Trophoblast cell (in vitro differentiated cells and primary cell): ENCODE results near the gene CNNM2.

Experiments
- DNase-seq, 2 donors: peaks; one replicate each; pipeline ENCODE4 v3.0.0-alpha.2; 2016
- H2AFZ ChIP-seq: 2 replicates; pipeline ENCODE4 v1.6.1; 2013; ENCODE audit warnings: low read length, moderate library complexity, mild to moderate bottlenecking; ENCODE audit not compliant: insufficient read depth, poor library complexity
- H2AK5ac ChIP-seq: 2 replicates; pipeline ENCODE4 v1.6.1; 2013; ENCODE audit warnings: mild to moderate bottlenecking, low read length
- H2BK120ac ChIP-seq: 2 replicates; pipeline ENCODE4 v1.6.1; 2013; ENCODE audit warnings: low read length, mild to moderate bottlenecking, moderate library complexity; ENCODE audit not compliant: insufficient read depth, poor library complexity
- H2BK12ac ChIP-seq: 2 replicates; pipeline ENCODE4 v1.6.1; 2013; ENCODE audit warnings: mild to moderate bottlenecking, low read length, moderate library complexity
- H2BK5ac ChIP-seq: 2 replicates; pipeline ENCODE4 v1.6.1; 2013; ENCODE audit warnings: low read length, low read depth, moderate library complexity, mild to moderate bottlenecking; ENCODE audit not compliant: poor library complexity
- H3K14ac ChIP-seq: 2 replicates; pipeline ENCODE4 v1.6.1; 2013; ENCODE audit warnings: mild to moderate bottlenecking, low read length
- H3K18ac ChIP-seq: 2 replicates; pipeline ENCODE4 v1.6.1; 2013; ENCODE audit warnings: mild to moderate bottlenecking, low read length
- H3K23ac ChIP-seq: 2 replicates; pipeline ENCODE4 v1.6.1; 2013; ENCODE audit warnings: low read length
- H3K27ac ChIP-seq: 2 replicates; pipeline ENCODE4 v1.5.1; 2013; ENCODE audit warnings: low read depth, mild to moderate bottlenecking, inconsistent platforms, low read length, moderate library complexity
- H3K27me3 ChIP-seq: 2 replicates; pipeline ENCODE4 v1.6.1; 2013; ENCODE audit warnings: inconsistent platforms, mild to moderate bottlenecking, low read length, moderate library complexity; ENCODE audit not compliant: insufficient read depth
- H3K36me3 ChIP-seq, 2 experiments: 1 replicate in 1 of 2; 2 replicates in 1 of 2; pipeline ENCODE4 v1.6.1; 2013; ENCODE audit warnings: low read length in 2 of 2, mild to moderate bottlenecking in 2 of 2, moderate library complexity in 1 of 2; ENCODE audit not compliant: insufficient read depth in 2 of 2, control insufficient read depth in 1 of 2
- H3K4ac ChIP-seq: 2 replicates; pipeline ENCODE4 v1.6.1; 2013; ENCODE audit warnings: low read depth, mild to moderate bottlenecking, low read length, moderate library complexity
- H3K4me1 ChIP-seq, 2 experiments: 1 replicate in 1 of 2; 2 replicates in 1 of 2; pipeline ENCODE4 v1.6.1; 2013; ENCODE audit warnings: low read length in 2 of 2, mild to moderate bottlenecking in 2 of 2, moderate library complexity in 1 of 2; ENCODE audit not compliant: insufficient read depth in 2 of 2, control insufficient read depth in 1 of 2
- H3K4me2 ChIP-seq: 2 replicates; pipeline ENCODE4 v1.6.1; 2013; ENCODE audit warnings: inconsistent platforms, mild to moderate bottlenecking, low read length, moderate library complexity
- H3K4me3 ChIP-seq: 2 replicates; pipeline ENCODE4 v1.5.1; 2013; ENCODE audit warnings: mild to moderate bottlenecking, low read depth, low read length, inconsistent platforms
- H3K79me1 ChIP-seq: one replicate; pipeline ENCODE4 v1.6.1; 2013; ENCODE audit warnings: low read length
- H3K79me2 ChIP-seq: 2 replicates; pipeline ENCODE4 v1.6.1; 2013; ENCODE audit warnings: low read length, mild to moderate bottlenecking; ENCODE audit not compliant: control insufficient read depth, insufficient read depth, poor library complexity
- H3K9ac ChIP-seq: 2 replicates; pipeline ENCODE4 v1.6.1; 2013; ENCODE audit warnings: mild to moderate bottlenecking, low read length
- H3K9me3 ChIP-seq: 2 replicates; pipeline ENCODE4 v1.6.1; 2013; ENCODE audit warnings: low read depth, mild to moderate bottlenecking, control low read depth, inconsistent platforms, low read length; ENCODE audit not compliant: insufficient read depth
- H4K12ac ChIP-seq: 2 replicates; pipeline ENCODE4 v1.6.1; 2013; ENCODE audit warnings: low read depth, mild to moderate bottlenecking, low read length, moderate library complexity
- H4K8ac ChIP-seq: 2 replicates; pipeline ENCODE4 v1.6.1; 2013; ENCODE audit warnings: low read depth, mild to moderate bottlenecking, low read length, moderate library complexity
- H4K91ac ChIP-seq: one replicate; pipeline ENCODE4 v1.6.1; 2013; ENCODE audit warnings: low read depth, mild to moderate bottlenecking, low read length, moderate library complexity
- WGBS: extraction: QIAGEN DNeasy Blood & Tissue Kit; methylation state at CpG from one replicate; pipeline ENCODE4 v1.1.7; 2013; ENCODE audit warnings: missing lambda C conversion rate; ENCODE audit not compliant: insufficient read length, insufficient coverage; ENCODE audit errors: extremely low coverage; 5-methylcytosine and 5-hydroxymethylcytosine counted together

The CNNM2 gene

GRCh38 chr10:103103989-103104388 lies 185.9 kb downstream of the CNNM2 start:
- H2BK5ac ChIP-seq, result no peak overlapping the region
- no peak overlapping the region for H2AK5ac ChIP-seq
- H3K36me3 ChIP-seq, result peaks cover 6 to 16% of the 10 kb centered on the region in 2 experiments
- H3K14ac ChIP-seq, result no peak overlapping the region
- no peaks in the 10 kb centered on the region for H3K9me3 ChIP-seq
- no peaks in the 10 kb centered on the region for H3K27me3 ChIP-seq
- no peaks in the 10 kb centered on the region for H3K79me1 ChIP-seq
- H3K79me2 ChIP-seq, result no peaks in the 10 kb centered on the region
- DNase-seq, result no peak
- no peak overlapping the region for H2AFZ ChIP-seq
- no peak overlapping the region for H4K8ac ChIP-seq
- H3K4me3 ChIP-seq, result no peak overlapping the region
- no peak overlapping the region for H3K4ac ChIP-seq
- H2BK120ac ChIP-seq, result no peak overlapping the region
- H3K9ac ChIP-seq, result no peak overlapping the region
- no peak overlapping the region for H3K4me2 ChIP-seq
- no peak overlapping the region for H3K18ac ChIP-seq
- H3K23ac ChIP-seq, result no peak overlapping the region
- H4K12ac ChIP-seq, result no peak overlapping the region
- WGBS, result no CpG with 5 or more reads among the region's 2 CpGs
- no peaks in the 10 kb centered on the region for H3K4me1 ChIP-seq
- no peak overlapping the region for H3K27ac ChIP-seq
- H4K91ac ChIP-seq, result no peak overlapping the region
- no peak overlapping the region for H2BK12ac ChIP-seq

DNA sequence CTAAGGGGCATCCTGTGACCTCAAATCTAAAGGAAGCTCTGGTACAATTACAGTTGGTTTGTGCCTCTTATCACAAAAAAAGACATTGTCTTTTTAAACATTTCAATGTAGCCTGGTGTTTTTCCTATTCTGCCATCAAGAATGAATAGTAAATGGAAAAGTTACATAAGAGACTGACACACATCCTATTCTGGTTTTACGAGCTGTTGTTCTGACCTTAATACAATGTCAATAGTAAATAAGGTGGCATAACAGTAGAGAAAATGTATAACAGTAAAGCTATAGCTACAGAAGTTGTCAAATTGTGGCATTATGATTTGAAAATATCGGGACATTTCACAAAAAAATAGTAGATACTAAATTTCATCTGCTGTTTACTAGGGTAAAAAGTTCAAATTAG lies 186.6 kb downstream of the CNNM2 start:
- H3K18ac ChIP-seq, result no peak overlapping the region
- no CpG with 5 or more reads among the region's 2 CpGs for WGBS
- H2BK5ac ChIP-seq, result no peak overlapping the region
- H3K27ac ChIP-seq, result no peak overlapping the region
- no peaks in the 10 kb centered on the region for H3K9me3 ChIP-seq
- H3K79me2 ChIP-seq, result no peaks in the 10 kb centered on the region
- no peak overlapping the region for H3K4me3 ChIP-seq
- H3K36me3 ChIP-seq, result peaks cover 4 to 13% of the 10 kb centered on the region in 2 experiments
- H3K23ac ChIP-seq, result no peak overlapping the region
- H3K4ac ChIP-seq, result no peak overlapping the region
- H3K79me1 ChIP-seq, result no peaks in the 10 kb centered on the region
- no peak overlapping the region for H2BK12ac ChIP-seq
- H3K27me3 ChIP-seq, result no peaks in the 10 kb centered on the region
- no peak overlapping the region for H3K9ac ChIP-seq
- no peak for DNase-seq
- H3K4me2 ChIP-seq, result no peak overlapping the region
- no peak overlapping the region for H2AK5ac ChIP-seq
- no peak overlapping the region for H4K8ac ChIP-seq
- no peaks in the 10 kb centered on the region for H3K4me1 ChIP-seq
- H4K91ac ChIP-seq, result no peak overlapping the region
- H4K12ac ChIP-seq, result no peak overlapping the region
- no peak overlapping the region for H3K14ac ChIP-seq
- H2AFZ ChIP-seq, result no peak overlapping the region
- H2BK120ac ChIP-seq, result no peak overlapping the region

- no peaks in the 10 kb centered on the region for H3K79me2 ChIP-seq
- H2AFZ ChIP-seq, result no peak overlapping the region
- no peak overlapping the region for H3K4me3 ChIP-seq
- H3K27ac ChIP-seq, result no peak overlapping the region
- WGBS, result no CpG with 5 or more reads among the region's 1 CpG
- no peaks in the 10 kb centered on the region for H3K9me3 ChIP-seq
- H2BK12ac ChIP-seq, result no peak overlapping the region
- no peak overlapping the region for H3K23ac ChIP-seq
- H3K36me3 ChIP-seq, result peaks cover 4 to 12% of the 10 kb centered on the region in 2 experiments
- no peak for DNase-seq
- no peak overlapping the region for H2AK5ac ChIP-seq
- no peaks in the 10 kb centered on the region for H3K79me1 ChIP-seq
- no peak overlapping the region for H3K9ac ChIP-seq
- H3K18ac ChIP-seq, result no peak overlapping the region
- no peak overlapping the region for H4K8ac ChIP-seq
- H3K4me1 ChIP-seq, result no peaks in the 10 kb centered on the region
- no peak overlapping the region for H2BK120ac ChIP-seq
- no peak overlapping the region for H2BK5ac ChIP-seq
- no peak overlapping the region for H3K4ac ChIP-seq
- no peak overlapping the region for H3K14ac ChIP-seq
- no peak overlapping the region for H3K4me2 ChIP-seq
- H4K12ac ChIP-seq, result no peak overlapping the region
- H3K27me3 ChIP-seq, result no peaks in the 10 kb centered on the region
- H4K91ac ChIP-seq, result no peak overlapping the region
Measured at GRCh38 chr10:103105462-103105861, 187.4 kb downstream of the CNNM2 start.

DNA sequence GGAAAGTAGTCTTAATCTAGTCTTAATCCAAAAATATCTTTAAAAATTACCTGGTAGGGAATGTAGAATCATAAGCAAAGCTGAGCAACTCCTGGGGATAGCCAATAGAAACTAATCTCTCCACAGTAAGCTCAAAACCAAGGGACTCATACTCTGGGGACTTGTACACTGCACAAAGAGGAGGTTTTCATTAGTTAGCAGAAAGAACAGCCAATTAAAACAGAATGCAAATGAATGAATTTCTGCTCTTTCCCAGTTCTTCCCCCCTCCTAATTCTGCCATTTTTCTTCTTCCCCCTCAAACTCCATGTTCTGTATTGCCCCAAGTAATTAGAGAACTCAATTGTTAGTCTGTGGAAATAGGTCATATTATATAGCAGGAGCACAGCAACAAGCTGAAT lies 188.4 kb downstream of the CNNM2 start:
- H3K9ac ChIP-seq, result no peak overlapping the region
- H3K4me3 ChIP-seq, result no peak overlapping the region
- DNase-seq, result no peak

More for the DNA sequence above, 188.4 kb downstream of the CNNM2 start:
- Histone ChIP-seq H2BK12ac (no peak overlapping the region), H3K9me3 (no peaks in the 10 kb centered on the region), H3K36me3 (peaks cover 2 to 9% of the 10 kb centered on the region in 2 experiments), H3K79me1 (no peaks in the 10 kb centered on the region), H3K79me2 (no peaks in the 10 kb centered on the region), H2AFZ (no peak overlapping the region), H3K23ac (no peak overlapping the region), H2BK5ac (no peak overlapping the region), H3K27ac (no peak overlapping the region), H3K4me1 (no peaks in the 10 kb centered on the region), H3K4ac (no peak overlapping the region), H4K91ac (no peak overlapping the region), H3K4me2 (no peak overlapping the region), H3K14ac (no peak overlapping the region), H3K27me3 (no peaks in the 10 kb centered on the region), H4K8ac (no peak overlapping the region), H3K18ac (no peak overlapping the region), H2AK5ac (no peak overlapping the region), H2BK120ac (no peak overlapping the region), H4K12ac (no peak overlapping the region)
